ENCODE measurements around the gene FAM180A. TPM values are rescaled to one million over a fixed set of nuclear protein-coding genes. Genes with fewer than 3 reads are reported as not detected.
A peak's percentile ranks its signal among the peaks of the same experiment; 100 is the strongest.

FAM180A gene
- 1 to 10 TPM in 3 of 4 donors, under 1 TPM in 1; 0.83 to 9.4 (median 1.7) TPM for total RNA-seq

GRCh38 chr7:135748770-135749169, at the start of gene FAM180A:
TSS of gene FAM180A (minus strand) at chr7:135748813. CDS start at chr7:135748580, 233 bp downstream.
- peak; percentile 93 for DNase-seq (ENCODE audit: extremely low spot score)
- Histone ChIP-seq H3K27ac (replicated peaks in 1 of 4) (peak within 1 kb of the TSS; percentile 58 to 76 (median 68)), H3K4me3 (peak within 1 kb of the TSS; percentile 14 to 32 (median 24)), H3K9me3 (no peaks in the 10 kb centered on the region), H3K27me3 (no peaks in the 10 kb centered on the region), H3K4me1 (peaks cover 8 to 25% (median 16%) of the 10 kb centered on the region in 4 donors), H3K36me3 (no peaks in the 10 kb centered on the region)
- WGBS = no CpG with 5 or more reads among the region's 11 CpGs
- intact Hi-C loops (cut with DNase I) = no loop called here
- TF ChIP-seq POLR2AphosphoS5 (IDR thresholded peaks at IDR 0.05) = peak; percentile 26 to 43
- TF ChIP-seq, protein P1, sequence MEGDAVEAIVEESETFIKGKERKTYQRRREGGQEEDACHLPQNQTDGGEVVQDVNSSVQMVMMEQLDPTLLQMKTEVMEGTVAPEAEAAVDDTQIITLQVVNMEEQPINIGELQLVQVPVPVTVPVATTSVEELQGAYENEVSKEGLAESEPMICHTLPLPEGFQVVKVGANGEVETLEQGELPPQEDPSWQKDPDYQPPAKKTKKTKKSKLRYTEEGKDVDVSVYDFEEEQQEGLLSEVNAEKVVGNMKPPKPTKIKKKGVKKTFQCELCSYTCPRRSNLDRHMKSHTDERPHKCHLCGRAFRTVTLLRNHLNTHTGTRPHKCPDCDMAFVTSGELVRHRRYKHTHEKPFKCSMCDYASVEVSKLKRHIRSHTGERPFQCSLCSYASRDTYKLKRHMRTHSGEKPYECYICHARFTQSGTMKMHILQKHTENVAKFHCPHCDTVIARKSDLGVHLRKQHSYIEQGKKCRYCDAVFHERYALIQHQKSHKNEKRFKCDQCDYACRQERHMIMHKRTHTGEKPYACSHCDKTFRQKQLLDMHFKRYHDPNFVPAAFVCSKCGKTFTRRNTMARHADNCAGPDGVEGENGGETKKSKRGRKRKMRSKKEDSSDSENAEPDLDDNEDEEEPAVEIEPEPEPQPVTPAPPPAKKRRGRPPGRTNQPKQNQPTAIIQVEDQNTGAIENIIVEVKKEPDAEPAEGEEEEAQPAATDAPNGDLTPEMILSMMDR (IDR thresholded peaks at IDR 0.05) = no peak

GRCh38 chr7:135798095-135798494, 49.5 kb upstream of the FAM180A start:
- no peaks in the 10 kb centered on the region for H3K36me3 ChIP-seq
- no peak overlapping the region for H3K27ac ChIP-seq (replicated peaks in 1 of 4)
- H3K27me3 ChIP-seq = no peaks in the 10 kb centered on the region
- 91% methylated on average over 4 of the region's 4 CpGs for WGBS
- no peak overlapping the region for H3K4me3 ChIP-seq
- H3K9me3 ChIP-seq = no peaks in the 10 kb centered on the region
- no peak for DNase-seq (ENCODE audit: extremely low spot score)
- intact Hi-C loops (cut with DNase I) = loop anchor here (5.0 kb wide), 1 partner anchor 126 kb away; no protein-coding TSS in a partner anchor
- peaks cover 9 to 34% (median 21%) of the 10 kb centered on the region in 4 donors for H3K4me1 ChIP-seq
- TF ChIP-seq EP300 (IDR thresholded peaks at IDR 0.05) (no peak), POLR2AphosphoS5 (IDR thresholded peaks at IDR 0.05) (no peak), POLR2A (IDR thresholded peaks at IDR 0.05; ENCODE audit: low read depth) (no peak)
- TF ChIP-seq, protein P1 (IDR thresholded peaks at IDR 0.05) = no peak

DNA sequence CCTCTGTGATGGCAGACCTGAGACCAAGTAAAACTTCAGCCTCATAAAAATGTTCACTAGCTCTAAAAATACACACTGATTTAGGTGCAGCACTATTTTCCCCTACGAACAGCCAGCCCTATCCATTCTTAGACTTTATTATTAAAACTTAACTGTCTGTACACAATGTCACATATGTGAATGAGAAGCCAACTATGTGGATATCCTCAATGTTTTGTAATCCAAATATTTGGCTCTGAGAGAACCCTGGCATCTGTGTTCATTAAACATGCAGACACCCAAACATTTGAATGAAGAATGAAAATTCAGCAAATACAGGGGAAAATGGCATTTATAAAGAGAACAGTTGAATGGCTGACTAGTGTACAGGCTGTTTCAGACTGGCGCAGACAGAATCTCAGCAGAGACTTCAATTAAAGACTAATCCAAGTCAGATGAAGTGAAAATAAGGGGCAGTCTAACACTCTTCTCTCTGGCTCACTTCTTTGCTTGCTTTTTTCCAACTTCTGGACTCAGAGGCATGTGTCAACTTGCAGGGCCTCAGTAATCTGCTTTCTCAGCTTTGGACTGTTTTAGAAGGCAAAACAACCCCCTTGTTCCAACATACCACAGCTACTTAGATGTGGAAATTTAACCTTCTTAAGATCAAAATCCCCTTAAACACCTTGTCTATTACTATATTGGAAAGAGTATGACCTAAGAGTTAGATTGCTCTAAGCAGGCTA, 47.4 kb upstream of the FAM180A start:
- no peak for TF ChIP-seq POLR2A (IDR thresholded peaks at IDR 0.05; ENCODE audit: low read depth)
- TF ChIP-seq, protein P1 (IDR thresholded peaks at IDR 0.05) = no peak
- TF ChIP-seq EP300 (IDR thresholded peaks at IDR 0.05) = no peak
- TF ChIP-seq POLR2AphosphoS5 (IDR thresholded peaks at IDR 0.05) = no peak
- 49% methylated on average over 2 of the region's 2 CpGs for WGBS
- intact Hi-C loops (cut with DNase I) = loop anchor here (5.0 kb wide), 1 partner anchor 124 kb away; no protein-coding TSS in a partner anchor
- H3K27ac ChIP-seq (replicated peaks in 1 of 4) = peak overlapping the region; percentile 22 to 62 (median 41)
- H3K4me3 ChIP-seq = no peak overlapping the region
- no peak for DNase-seq (ENCODE audit: extremely low spot score)
- H3K9me3 ChIP-seq = no peaks in the 10 kb centered on the region
- H3K4me1 ChIP-seq = peaks cover 5 to 28% (median 19%) of the 10 kb centered on the region in 4 donors
- no peaks in the 10 kb centered on the region for H3K36me3 ChIP-seq
- H3K27me3 ChIP-seq = no peaks in the 10 kb centered on the region

GRCh38 chr7:135793841-135794240, 45.2 kb upstream of the FAM180A start:
- peaks cover 5 to 24% (median 17%) of the 10 kb centered on the region in 4 donors for H3K4me1 ChIP-seq
- 97% methylated on average over 2 of the region's 2 CpGs for WGBS

More at GRCh38 chr7:135793841-135794240, 45.2 kb upstream of the FAM180A start:
- Histone ChIP-seq H3K27me3 (no peaks in the 10 kb centered on the region), H3K36me3 (no peaks in the 10 kb centered on the region), H3K4me3 (no peak overlapping the region), H3K27ac (replicated peaks in 1 of 4) (no peak overlapping the region), H3K9me3 (no peaks in the 10 kb centered on the region)
- no peak for DNase-seq (ENCODE audit: extremely low spot score)
- TF ChIP-seq, protein P1 (IDR thresholded peaks at IDR 0.05) = no peak
- TF ChIP-seq POLR2A (IDR thresholded peaks at IDR 0.05; ENCODE audit: low read depth) = no peak
- TF ChIP-seq POLR2AphosphoS5 (IDR thresholded peaks at IDR 0.05) = no peak
- no peak for TF ChIP-seq EP300 (IDR thresholded peaks at IDR 0.05)
- intact Hi-C loops (cut with DNase I) = no loop called here

Measured in esophagus muscularis mucosa (tissue), 4 donors.